ENCODE data around the gene FRG1. TPM values are rescaled to one million over a fixed set of nuclear protein-coding genes. Genes with fewer than 3 reads are reported as not detected.
"Not testable (repeated sequence)": the region's sequence is repeated elsewhere in the genome, so short reads cannot be mapped to it uniquely, and the experiment has no call there.

Gene FRG1
- total RNA-seq, 1 experiment from 2014 or later = 170 TPM

- DNase-seq (ENCODE audit: low spot score) = not testable (repeated sequence)
Observed at GRCh38 chr4:189985651-189986243, 45.1 kb downstream of the FRG1 start.

GRCh38 chr4:189988877-189989431 is 48.3 kb downstream of the FRG1 start:
- DNase-seq (ENCODE audit: low spot score) = no peak

DNA sequence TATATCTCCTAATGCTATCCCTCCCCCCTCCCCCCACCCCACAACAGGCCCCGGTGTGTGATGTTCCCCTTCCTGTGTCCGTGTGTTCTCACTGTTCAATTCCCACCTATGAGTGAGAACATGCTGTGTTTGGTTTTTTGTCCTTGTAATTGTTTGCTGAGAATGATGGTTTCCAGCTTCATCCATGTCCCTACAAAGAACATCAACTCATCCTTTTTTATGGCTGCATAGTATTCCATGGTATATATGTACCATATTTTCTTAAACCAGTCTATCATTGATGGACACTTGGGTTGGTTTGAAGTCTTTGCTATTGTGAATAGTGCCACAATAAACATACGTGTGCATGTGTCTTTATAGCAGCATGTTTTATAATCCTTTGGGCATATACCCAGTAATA is 49.3 kb downstream of the FRG1 start:
- not testable (repeated sequence) for DNase-seq (ENCODE audit: low spot score)

Other genes starting within 250 kb of the FRG1 start
- gene FRG2, start 86.4 kb downstream of the FRG1 start, total RNA-seq (2014; rRNA removed; shearing (Covaris generic)) = not detected in 2 replicates
- gene DBET, start 123.6 kb downstream of the FRG1 start, total RNA-seq (2014; rRNA removed; shearing (Covaris generic)) = not detected in 2 replicates
- gene DUX4, start 232.9 kb downstream of the FRG1 start, total RNA-seq (2014; rRNA removed; shearing (Covaris generic)) = not detected in 2 replicates

Data from A172 (cell line).